ENCODE measurements around the gene NUP85.
"Not testable (repeated sequence)": the region's sequence is repeated elsewhere in the genome, so short reads cannot be mapped to it uniquely, and the experiment has no call there.

The NUP85 gene

DNA sequence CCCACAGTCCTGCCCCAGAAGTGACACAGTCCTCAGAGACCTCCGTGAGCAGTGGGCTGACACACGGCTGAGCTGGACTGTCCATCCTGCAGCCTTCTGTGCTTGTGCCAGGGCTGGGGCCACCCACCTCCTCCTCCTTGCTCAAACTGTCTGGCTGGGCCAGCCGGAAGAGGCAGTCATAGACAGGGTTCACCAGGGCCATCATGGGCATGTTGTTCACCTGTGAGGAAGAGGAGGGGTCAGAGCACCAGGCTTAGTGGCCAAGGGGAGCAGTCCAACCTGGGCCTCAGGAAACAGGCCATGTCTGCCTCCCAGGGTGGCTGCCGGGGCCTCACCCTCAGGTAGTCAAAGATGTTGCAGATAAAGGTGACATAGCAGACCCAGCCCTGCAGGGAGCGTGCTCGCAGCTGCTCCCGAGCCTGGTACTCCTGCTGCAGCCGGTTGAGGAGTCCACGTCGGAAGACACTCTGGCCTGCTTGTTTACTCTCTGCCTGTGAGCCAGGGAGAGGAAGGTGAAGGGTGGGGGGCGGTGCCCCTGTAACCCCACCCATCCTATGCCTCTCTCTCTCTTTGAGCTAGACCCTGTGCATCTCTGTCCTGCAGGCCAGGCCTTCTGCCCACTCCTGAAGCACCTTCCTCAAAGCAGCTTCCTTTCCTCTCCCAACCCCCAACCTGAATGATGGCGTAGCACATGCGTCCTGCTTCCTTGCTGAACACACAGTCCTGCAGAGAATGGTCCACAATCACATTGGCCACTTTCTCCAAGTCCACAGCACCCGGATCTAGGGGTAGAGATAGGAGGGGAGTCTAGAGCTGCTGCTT is 62.1 kb downstream of the NUP85 start:
- DNase-seq (ENCODE audit: low spot score) = no peak

DNA sequence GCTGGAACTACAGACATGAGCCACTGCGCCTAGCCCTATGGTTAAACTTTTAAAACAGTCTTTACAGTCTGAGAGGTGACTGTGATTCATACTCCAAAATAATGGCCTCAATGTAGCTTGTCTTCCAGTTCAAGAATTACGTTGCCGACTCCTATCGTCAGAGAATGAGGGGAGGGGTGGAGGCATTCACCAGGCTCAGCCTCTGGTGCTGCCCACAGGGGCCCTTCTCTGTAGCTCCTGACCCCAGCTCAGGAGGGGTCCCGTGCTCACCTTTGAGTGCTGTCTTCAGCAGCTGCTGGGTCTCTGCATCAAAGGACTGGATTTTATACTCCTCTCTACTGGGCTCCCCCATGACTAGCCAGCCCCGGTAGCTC is 64.4 kb downstream of the NUP85 start:
- DNase-seq (ENCODE audit: low spot score) = no peak

GRCh38 chr17:75270218-75270965 is 64.9 kb downstream of the NUP85 start:
- DNase-seq (ENCODE audit: low spot score) = peak; percentile 49

DNA sequence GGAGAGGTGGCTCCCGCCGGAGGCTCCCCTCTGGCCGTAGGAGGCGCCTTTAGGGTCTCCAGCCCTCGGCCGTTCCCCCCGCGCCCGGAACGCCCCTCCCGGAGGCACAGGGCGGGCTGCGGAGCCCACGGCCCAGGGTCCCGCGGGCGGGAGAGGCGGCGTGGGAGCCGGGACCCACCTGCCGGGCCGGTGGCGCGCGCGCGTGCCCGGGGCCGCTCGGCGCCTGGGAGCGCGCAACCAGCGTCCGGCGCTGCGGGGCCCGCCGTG is 65.4 kb downstream of the NUP85 start, which contains the start of gene MIF4GD:
TSS of gene MIF4GD (minus strand) at position 266 of the 267 bp plus-strand sequence. CDS start 1,036 bp downstream, outside the sequence.
- no peak for DNase-seq (ENCODE audit: low spot score)

- DNase-seq (ENCODE audit: low spot score) = peak; percentile 69
These were observed 65.9 kb downstream of the NUP85 start for GRCh38 chr17:75271233-75271954.

DNA sequence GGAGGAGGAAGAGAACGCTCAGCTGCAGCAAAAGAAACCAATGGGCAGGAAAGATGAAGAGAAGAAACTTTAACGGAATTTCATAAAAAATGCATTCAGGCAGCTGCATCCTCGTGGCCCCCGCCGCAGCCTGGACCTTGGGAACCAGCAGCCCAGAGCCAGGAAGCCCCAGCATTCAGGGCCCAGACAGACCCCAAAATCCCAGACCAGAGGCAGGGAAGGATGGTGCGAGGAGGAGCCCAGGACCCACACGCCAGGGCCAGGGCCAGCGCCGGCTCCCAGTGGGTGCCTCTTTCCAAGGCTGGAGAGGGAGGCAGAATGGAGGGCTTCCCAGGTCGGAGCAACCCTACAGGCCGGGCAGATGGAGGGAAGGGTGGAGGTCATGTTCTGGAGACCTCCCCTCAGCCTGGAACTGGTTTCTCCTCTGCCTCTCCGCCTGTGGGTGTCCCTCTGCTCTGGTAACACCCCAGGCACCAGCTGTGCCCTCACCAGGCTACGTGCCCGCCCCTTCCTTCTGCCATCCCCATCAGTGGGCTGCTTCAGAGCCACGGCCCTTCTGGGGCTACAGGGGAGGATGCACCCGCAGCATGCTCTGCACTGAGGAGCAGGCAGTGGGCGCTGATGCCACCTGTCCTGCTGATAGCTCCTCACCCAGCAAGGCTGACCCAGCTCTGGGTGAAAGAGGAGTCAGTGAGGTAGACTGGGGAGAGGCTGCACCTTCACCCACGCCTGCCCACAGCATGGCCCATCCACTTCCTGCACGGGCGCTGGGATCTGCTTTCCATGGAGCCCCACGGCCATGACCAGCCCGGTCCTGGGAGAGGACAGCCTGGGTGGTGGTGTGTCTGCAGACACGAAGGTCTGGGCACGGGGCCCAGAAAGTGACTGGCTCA is 66.7 kb downstream of the NUP85 start:
- DNase-seq (ENCODE audit: low spot score) = no peak

DNA sequence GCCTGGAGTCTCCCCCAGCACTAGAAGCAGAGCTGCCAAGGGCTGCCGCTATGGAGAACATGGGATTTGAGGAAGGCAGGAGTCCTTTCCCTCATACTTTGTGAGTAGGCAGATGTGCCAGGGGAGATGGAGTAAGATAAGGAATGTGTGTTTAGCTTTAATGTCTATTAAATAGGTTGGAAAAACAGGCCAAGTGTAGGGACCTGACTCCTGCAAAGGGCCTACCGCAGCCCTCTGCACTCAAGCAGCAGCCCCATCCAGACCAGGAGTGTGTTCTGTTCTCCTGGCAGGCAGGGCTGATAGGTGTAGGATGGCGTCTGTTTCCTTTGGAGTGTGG is 67.3 kb downstream of the NUP85 start:
- no peak for DNase-seq (ENCODE audit: low spot score)

DNA sequence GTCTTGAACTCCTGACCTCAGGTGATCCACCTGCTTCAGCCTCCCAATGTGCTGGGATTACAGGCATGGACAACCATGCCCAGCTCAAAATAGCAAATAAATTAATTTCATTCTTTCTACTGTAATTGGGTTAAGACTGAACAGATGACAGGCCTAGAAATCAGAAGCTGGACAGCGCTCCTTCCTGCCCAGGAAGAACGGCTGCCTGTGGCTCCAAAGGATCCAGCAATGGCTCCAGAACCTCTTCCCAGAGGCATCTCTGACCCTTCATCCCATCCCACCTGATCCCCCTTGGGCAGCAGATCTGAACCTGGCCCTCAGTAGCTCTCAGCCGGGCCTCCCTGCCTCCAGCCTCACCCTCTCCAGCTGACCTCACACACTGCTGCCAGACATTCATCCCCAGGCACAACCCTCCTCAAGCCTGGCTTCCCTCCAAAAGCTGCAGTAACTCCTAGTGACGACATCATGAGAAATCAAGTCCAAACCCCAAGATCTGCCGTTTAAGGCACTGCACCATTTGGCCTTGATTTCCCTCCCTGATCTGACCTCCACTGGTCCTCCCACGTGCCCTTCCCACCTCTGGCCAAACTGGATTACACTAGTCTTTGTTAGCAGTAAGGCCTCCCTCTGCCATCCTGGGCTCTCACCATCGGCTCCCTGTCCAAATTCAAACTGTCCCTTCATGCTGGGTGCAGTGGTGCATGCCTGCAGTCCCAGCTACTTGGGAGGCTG is 68.7 kb downstream of the NUP85 start:
- no peak for DNase-seq (ENCODE audit: low spot score)

DNA sequence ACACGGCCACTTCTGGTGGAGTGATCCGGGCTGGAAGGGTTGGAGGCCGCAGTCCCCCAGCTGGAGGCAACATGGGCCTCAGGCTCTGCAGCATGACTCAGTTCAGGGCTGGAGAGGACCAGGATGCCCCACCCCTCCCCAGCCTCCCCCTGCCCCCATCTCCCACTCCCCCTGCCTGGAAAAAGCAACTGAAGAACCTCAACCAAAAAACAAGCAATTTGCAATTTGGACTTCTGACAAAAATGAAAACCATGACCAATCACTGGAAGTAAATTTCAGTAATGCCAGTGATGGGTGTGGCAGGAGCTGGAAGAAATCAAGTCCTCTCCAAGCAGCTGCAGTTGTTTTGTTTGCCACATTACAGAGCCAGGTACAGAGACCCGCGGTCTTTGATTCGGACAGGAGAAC is 72.2 kb downstream of the NUP85 start:
- no peak for DNase-seq (ENCODE audit: low spot score)

- not testable (repeated sequence) for DNase-seq (ENCODE audit: low spot score)
These were observed 74.7 kb downstream of the NUP85 start for GRCh38 chr17:75280189-75280588.

- no peak for DNase-seq (ENCODE audit: low spot score)
These were observed 79.6 kb downstream of the NUP85 start for GRCh38 chr17:75285123-75285522.
